Endometrium (tissue), 2 donors: Measurements from ENCODE around the gene SDF2.

Source experiments
- FAIRE-seq: peaks from 2 replicates; lab custom pipeline; 2012; peaks lifted over from hg19 to GRCh38; lab: Jason Lieb, UNC
- donor health status: control.
- donor health status: control.

Gene SDF2

GRCh38 chr17:28661635-28662526 is at the start of gene SDF2, which contains the start of gene SUPT6H:
Gene SDF2, minus strand, starts transcription at chr17:28661906. Its CDS starts 30 bp downstream, at chr17:28661876.
Gene SUPT6H, plus strand, starts transcription at chr17:28662205. Its CDS starts 11,197 bp downstream, at chr17:28673402.
- no peak for FAIRE-seq

DNA sequence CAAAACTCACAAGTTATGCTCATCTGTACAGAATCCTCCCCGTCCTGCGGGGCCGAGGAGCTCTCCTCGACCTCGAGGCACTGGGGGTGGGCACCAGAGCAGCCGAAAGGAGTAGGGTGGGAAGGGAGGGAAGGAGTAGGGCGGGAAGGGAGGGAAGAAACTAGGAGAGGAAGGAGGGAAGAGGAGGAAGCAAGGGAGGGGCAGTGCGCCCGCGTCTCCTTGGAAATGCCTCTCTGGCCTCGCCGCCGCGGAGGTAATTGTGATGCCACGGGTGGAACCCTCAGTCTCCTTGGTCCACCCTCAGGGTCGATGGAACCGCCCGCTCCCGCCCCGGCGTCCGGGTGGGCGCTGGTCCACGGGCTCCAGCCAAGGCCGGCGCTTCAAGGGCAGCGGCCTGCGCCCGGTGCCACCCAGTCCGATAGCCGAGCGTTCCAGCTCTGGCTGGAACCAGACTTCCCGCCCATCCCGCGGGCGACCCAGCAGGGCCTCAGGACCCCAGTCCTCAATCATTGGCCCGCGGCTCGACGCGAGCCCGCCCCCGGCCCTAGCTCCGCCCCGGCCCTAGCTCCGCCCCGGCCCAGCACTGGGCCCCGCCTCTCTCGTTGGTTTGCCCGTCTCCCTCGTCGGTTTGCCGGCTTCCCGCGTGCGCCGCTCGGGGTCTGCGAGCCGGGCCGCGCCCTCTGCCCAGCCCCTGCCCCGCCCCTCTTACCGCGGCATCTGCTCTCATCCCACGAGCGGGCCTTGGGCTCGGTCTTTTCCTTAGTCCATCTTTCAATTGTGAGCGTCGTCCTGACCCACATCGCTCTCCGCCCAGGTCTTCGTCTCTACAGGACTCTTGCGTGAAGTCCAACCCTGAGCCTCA is 49.4 kb upstream of the SDF2 start:
- no peak for FAIRE-seq

- FAIRE-seq = no peak
Measured at GRCh38 chr17:28707339-28707720, 45.6 kb upstream of the SDF2 start.

DNA sequence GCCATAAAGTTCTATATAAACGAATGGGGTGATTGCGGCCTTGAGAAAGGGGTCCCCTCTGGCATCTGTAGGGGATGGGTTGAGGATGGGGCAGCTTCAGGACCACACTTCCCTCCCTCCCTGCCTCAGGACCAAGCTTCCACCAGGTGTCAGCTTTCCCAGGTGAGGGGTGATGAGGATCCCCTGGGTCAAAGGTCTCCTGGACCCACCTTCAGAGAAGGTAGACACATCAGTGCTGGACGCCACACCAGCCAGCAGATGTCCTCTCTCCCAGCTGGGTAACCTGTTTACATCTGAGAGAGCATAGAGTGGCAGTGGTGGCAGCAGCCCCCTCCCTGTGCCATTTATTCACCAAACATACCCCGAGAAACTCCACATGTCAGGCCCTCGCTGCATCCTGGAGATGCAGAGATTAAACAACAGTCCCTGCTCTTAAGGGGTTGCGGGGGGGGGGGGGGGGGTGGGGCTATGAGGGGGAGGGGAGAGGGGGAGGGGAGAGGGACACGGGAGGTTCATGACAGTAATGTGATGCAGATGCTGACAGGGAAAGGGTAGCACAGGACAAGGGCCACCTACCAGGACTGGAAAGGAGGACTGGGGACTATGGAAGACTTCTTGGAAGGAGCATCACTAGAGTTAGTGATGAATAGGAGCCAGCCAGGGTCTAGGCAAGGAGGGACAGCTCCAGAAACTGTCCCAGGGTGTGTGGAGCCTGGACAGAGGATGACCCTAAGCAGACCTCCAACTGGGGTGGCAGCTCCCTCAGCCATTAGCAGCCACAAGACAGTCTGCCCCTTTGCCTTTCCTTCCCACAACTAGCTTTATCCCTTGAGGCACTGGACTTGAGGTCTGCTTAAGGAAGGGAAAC is 45.0 kb upstream of the SDF2 start:
- FAIRE-seq = no peak

GRCh38 chr17:28705728-28706334 is 44.1 kb upstream of the SDF2 start:
- FAIRE-seq = no peak

DNA sequence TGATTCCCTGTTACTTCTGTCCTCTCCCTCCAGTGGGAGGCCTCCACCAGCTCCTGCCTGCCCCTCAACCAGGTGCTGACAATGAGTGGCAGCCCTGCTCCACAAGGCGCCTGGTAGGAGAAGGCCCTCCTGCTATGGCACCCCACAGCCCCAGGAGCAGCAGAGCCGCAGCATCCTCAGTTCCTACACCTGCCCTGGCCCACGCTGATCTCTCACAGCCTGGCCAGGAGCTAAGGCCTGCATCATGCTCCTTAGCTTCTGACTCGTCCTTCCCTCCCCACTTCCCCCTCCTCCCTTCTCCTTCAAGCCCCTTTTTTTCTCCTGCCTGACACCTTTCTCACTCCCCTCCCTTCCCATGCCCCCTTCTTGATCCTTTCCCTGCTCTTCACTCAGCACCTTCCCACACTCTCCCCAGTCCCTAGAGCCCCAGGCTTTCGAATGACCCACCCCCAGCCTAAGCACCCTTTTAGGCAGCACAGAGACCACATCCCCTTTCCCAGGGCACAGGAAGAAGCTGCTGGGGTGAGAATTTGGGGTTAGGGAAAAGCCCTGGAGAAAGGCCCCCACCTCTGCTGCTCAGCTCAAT is 43.5 kb upstream of the SDF2 start:
- no peak for FAIRE-seq

GRCh38 chr17:28704219-28704858 is 42.6 kb upstream of the SDF2 start:
- FAIRE-seq = no peak

DNA sequence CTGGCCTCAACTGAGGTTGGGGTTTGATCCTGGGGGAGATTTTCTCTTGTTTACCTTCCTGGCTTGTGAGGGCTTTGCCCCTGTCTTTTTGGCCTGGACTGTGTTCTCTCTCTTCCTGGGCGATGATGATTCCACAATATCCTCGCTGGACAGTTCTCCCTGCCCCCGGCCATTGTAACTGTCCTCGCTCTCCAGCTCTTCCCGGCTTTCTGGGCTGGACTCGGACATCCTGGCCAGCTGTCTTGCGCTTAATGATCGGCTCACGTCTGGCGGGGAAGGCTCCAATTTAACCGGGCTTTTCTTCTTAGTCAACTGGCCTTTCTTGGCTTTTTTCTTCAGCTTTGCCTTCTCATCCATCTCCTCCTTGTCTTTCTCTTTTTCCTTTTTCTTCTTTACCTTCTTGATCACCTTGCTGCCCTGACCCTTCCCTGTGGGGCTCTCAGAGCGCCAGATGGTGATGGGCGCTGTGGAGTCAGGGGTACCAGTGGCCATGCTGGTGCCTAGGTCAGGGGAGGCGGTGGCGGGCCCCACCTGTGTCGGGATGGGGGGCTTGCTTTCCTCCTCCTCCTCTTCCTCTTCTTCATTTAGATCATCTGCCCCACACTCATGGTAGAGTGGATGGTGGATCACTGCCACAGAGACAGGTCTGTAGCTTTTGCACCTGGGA is 42.0 kb upstream of the SDF2 start:
- FAIRE-seq = no peak

- no peak for FAIRE-seq
Measured at GRCh38 chr17:28702752-28703150, 41.0 kb upstream of the SDF2 start.

- no peak for FAIRE-seq
Measured at GRCh38 chr17:28702026-28702751, 40.5 kb upstream of the SDF2 start.

DNA sequence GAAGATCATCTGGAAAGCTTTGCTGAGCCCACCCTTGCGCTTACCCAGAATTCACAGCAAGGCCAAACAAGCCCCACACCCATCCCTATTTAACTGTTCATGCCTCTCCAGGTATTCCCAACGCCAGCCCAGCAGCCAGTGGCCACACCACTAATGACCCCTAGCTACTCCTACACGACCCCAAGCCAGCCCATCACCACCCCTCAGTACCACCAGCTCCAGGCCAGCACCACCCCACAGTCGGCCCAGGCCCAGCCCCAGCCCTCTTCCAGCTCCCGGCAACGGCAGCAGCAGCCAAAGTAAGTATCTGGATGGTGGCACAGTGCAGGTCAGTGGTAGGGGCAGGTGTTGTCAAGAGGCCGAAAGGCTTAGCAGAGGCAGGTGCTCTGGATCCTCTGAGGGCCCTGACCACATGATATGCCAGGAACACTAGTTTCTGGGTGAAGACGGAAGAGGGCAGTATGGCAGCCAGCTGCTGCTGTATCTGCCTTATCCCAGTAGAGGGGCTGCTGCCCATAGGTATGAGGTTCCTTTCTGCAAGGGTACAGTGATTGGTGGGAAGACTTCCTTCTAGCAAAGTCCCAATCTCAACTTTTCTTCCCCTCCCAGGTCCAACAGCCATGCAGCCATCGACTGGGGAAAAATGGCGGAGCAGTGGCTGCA is 39.3 kb upstream of the SDF2 start:
- FAIRE-seq = no peak

GRCh38 chr17:28700278-28700677 is 38.6 kb upstream of the SDF2 start:
- no peak for FAIRE-seq

DNA sequence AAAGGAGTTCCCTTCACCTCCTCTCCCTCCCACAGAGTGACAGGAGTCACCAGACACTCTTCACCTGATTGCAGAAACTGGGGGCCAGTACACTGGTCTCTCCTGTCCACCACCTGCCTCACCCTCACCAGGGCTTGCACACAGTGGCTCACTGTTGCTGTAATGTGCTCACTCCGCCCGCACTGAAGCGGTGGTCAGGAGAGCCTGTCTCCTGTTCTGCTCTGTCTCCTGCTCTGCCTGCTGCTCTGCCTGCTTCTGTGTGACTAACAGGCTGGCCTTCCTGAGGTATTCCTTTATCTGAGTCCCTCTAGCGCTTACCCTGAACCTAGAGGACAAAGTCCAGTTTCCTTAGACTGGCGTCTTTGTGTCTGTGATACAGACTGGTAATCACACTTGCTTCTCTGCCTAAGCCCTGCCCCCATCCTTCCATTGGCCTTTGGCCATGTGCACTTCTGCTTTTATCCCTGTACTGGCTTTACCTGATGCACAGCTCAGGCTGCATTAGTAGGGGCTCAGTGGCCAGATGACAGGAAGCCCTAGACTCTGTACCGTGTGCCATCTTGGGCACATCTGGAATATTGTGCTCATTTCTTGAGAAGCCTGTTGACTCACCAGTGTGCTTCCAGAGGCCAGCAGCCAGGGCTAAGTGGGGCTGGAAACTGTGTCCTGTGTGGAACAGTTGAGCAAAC is 36.7 kb upstream of the SDF2 start:
- no peak for FAIRE-seq

- FAIRE-seq = no peak
Measured at GRCh38 chr17:28693869-28694268, 32.2 kb upstream of the SDF2 start.

DNA sequence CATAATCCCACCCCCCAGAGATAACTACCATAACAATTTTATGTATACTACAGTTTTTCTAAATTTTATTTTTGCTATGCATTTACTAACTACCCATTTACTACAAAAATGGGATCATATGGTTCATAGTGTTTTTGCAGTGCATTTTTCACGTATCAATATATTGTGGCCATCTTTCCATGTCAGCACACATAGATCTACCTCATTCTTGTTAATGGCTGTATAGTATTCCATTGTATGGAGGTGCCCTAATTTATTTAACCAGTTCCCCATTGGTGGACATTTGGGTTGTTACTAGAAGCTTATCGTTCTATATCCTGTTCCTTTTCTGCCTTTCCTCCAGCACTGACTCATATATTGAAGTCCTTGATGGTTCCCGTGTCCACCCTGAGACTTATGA is 27.3 kb upstream of the SDF2 start:
- FAIRE-seq = no peak

GRCh38 chr17:28688481-28688880 is 26.8 kb upstream of the SDF2 start:
- FAIRE-seq = no peak

DNA sequence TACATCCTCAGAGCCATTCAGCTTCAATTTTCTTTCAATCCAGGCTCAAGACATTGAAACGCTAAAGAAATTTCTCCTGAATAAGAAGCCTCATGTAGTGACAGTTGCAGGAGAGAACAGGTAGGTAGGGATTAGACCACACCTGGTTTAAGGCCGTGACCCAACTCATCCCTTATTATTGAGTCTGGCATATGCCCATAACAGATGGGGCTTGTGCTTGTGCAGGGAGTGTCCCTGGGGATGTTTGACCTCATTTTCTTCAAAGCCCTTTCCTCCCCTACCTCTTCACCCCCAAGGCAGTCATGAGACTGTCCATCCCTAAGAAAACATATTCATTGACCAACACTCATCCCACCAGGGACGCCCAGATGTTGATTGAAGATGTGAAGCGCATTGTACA is 24.6 kb upstream of the SDF2 start:
- FAIRE-seq = no peak

GRCh38 chr17:28685366-28685765 is 23.7 kb upstream of the SDF2 start:
- FAIRE-seq = no peak
